ENCODE data around the gene DCP1B. TPM values are rescaled to one million over a fixed set of nuclear protein-coding genes. Genes with fewer than 3 reads are reported as not detected.

The DCP1B gene
- total and polyA plus RNA-seq, 2 of the 4 experiments (the other 2 are of a cell fraction): 13.3 to 19.7 TPM

DNA sequence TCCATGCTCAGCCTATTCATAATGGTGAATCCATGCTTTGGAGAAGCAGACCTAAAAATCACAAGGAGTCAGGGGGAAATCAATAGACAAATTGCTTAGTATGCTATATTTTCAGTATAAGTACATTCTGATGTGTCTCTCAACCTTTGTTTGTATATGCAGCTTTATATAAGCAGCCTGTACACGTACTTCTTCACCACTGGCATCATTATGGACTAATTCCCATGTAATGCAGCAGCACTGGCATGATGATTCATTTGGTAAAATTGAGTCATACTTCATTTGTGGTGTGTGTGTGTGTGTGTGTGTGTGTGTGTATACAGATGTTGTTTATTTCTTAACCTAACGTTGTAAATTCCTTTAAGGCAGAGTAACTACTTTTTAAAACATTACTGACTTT, 10.9 kb downstream of the DCP1B start:
- Histone ChIP-seq H4K20me1 (ENCODE audit: insufficient read depth, low read length) (peaks cover 8% of the 10 kb centered on the region; the same call in 1 of the 2 replicates), H3K9me3 (ENCODE audit: control insufficient read depth, insufficient read depth, low read length) (no peaks in the 10 kb centered on the region), H3K9ac (ENCODE audit: low read depth, low read length) (no peak overlapping the region), H3K4me1 (ENCODE audit: control insufficient read depth, insufficient read depth, low read length) (peaks cover 16% of the 10 kb centered on the region), H3K14ac (replicated peaks; ENCODE audit: low read depth, low read length) (no peak overlapping the region), H2BK15ac (ENCODE audit: low read depth, low read length) (no peak overlapping the region), H2BK120ac (ENCODE audit: low read depth, low read length) (peak overlapping the region; percentile 86), H4K8ac (ENCODE audit: low read depth in 2 of 2, low read length in 2 of 2) (0 out of 4 replicates have a peak overlapping the region, but pooled peaks have one; percentile 44 to 78), H3K9me1 (ENCODE audit: insufficient read depth, low read length) (peaks cover 18% of the 10 kb centered on the region), H3K4ac (ENCODE audit: low read depth, low read length) (peak overlapping the region; percentile 69; the same call in 1 of the 2 replicates), H2AK5ac (ENCODE audit: low read depth, low read length) (no peak overlapping the region), H3K56ac (ENCODE audit: extremely low read depth, insufficient read depth, low read length) (peak overlapping the region; percentile 40; the same call in 1 of the 2 replicates), H4K91ac (ENCODE audit: insufficient read depth, low read depth, low read length) (0 out of 2 replicates have a peak overlapping the region, but pooled peaks have one; percentile 39), H3K23ac (ENCODE audit: low read depth, low read length) (no peak overlapping the region), H2AFZ (replicated peaks; ENCODE audit: low read length, poor library complexity) (no peak overlapping the region), H3K27me3 (ENCODE audit: control insufficient read depth, insufficient read depth, low read length) (no peaks in the 10 kb centered on the region), H3K4me3 (ENCODE audit: insufficient read depth, low read depth, low read length) (no peak overlapping the region), H2AK9ac (replicated peaks; ENCODE audit: low read depth, low read length, poor library complexity) (no peak overlapping the region), H4K5ac (ENCODE audit: low read depth, low read length) (peak overlapping the region; percentile 47; the same call in 1 of the 2 replicates), H3K27ac (ENCODE audit: insufficient read depth, low read length) (peak overlapping the region; percentile 31; the same call in 1 of the 2 replicates), H3K36me3 (ENCODE audit: control insufficient read depth, insufficient read depth, low read length) (peaks cover 17% of the 10 kb centered on the region), H3K79me1 (ENCODE audit: low read depth in 1 of 2, low read length in 2 of 2) (peaks cover 30 to 54% of the 10 kb centered on the region in 2 experiments), H3K4me2 (ENCODE audit: low read depth, low read length) (peak overlapping the region; percentile 69; the same call in 1 of the 2 replicates), H2BK20ac (ENCODE audit: low read depth, low read length) (peak overlapping the region; percentile 88), H2BK5ac (ENCODE audit: low read depth, low read length, poor library complexity, severe bottlenecking) (peak overlapping the region; percentile 93), H3K18ac (ENCODE audit: low read depth, low read length) (peak overlapping the region; percentile 98)
- TF ChIP-seq RFX5 (IDR thresholded peaks at IDR 0.05; ENCODE audit: low read depth, low read length) (no peak; the same call in 1 of the 2 replicates), FOS (IDR thresholded peaks at IDR 0.05; ENCODE audit: low read depth, low read length) (peak; percentile 99), CEBPB (IDR thresholded peaks at IDR 0.05; ENCODE audit: low read depth, low read length) (peak; percentile 85), CHD1 (IDR thresholded peaks at IDR 0.05; ENCODE audit: low read depth, low read length) (no peak), BHLHE40 (IDR thresholded peaks at IDR 0.05; ENCODE audit: low read depth, low read length) (peak; percentile 88), MAFK (IDR thresholded peaks at IDR 0.05; ENCODE audit: low read depth, low read length) (peak; percentile 96), RCOR1 (IDR thresholded peaks at IDR 0.05; ENCODE audit: insufficient replicate concordance, low read length) (peak; percentile 24)
- TF ChIP-seq, protein P1, sequence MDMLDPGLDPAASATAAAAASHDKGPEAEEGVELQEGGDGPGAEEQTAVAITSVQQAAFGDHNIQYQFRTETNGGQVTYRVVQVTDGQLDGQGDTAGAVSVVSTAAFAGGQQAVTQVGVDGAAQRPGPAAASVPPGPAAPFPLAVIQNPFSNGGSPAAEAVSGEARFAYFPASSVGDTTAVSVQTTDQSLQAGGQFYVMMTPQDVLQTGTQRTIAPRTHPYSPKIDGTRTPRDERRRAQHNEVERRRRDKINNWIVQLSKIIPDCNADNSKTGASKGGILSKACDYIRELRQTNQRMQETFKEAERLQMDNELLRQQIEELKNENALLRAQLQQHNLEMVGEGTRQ (IDR thresholded peaks at IDR 0.05; ENCODE audit: low read depth, low read length): no peak
- ChIA-PET CTCF (interaction anchor here (1.5 kb wide), 1 partner anchor 17 kb away, joined by 3 read pairs; no protein-coding TSS in a partner anchor), POLR2A (ENCODE audit: unreplicated experiment) (interaction anchor here (0.7 kb wide), 1 partner anchor 19 kb away, joined by 4 read pairs; no protein-coding TSS in a partner anchor)
- intact Hi-C loops (cut with micrococcal nuclease): no loop called here
- ATAC-seq (ENCODE audit: low read depth): peak; percentile 74
- dilution Hi-C loops (cut with HindIII; ENCODE audit: low sequenced_read_pairs, unreplicated experiment): no loop called here
- BruUV-seq (replicated peaks): no TSS peak
- in situ Hi-C loops (cut with MboI; ENCODE audit: low sequenced_read_pairs): no loop called here
- WGBS, 2 experiments (ENCODE audit: extremely low coverage in 2 of 2, insufficient read length in 1 of 2): no CpG with 5 or more reads among the region's 2 CpGs
- peak; percentile 98 for DNase-seq
